ENCODE measurements around the gene CLTA. TPM values are rescaled to one million over a fixed set of nuclear protein-coding genes. Genes with fewer than 3 reads are reported as not detected.

CLTA gene
- 199 and 203 TPM in 2 replicates for total RNA-seq (ENCODE audit: low replicate concordance)

- Histone ChIP-seq H3K27me3 (no peaks in the 10 kb centered on the region), H4K20me1 (ENCODE audit: low read depth) (peaks cover 46% of the 10 kb centered on the region), H3K27ac (peak within 1 kb of the TSS; percentile 59), H3K79me2 (ENCODE audit: low read depth) (peaks cover 50% of the 10 kb centered on the region), H3K36me3 (no peaks in the 10 kb centered on the region), H3F3A (ENCODE audit: low read depth) (peaks cover 20% of the 10 kb centered on the region), H3K9me3 (ENCODE audit: low read depth) (no peaks in the 10 kb centered on the region), H2AFZ (replicated peaks) (peak within 1 kb of the TSS; percentile 69), H3K4me1 (peaks cover 20% of the 10 kb centered on the region), H3K9ac (peak within 1 kb of the TSS; percentile 87), H3K4me3 (peak within 1 kb of the TSS; percentile 78), H3K4me2 (peak within 1 kb of the TSS; percentile 92)
- peaks cover 6% of the 10 kb centered on the region for H3K36me3 Mint-ChIP-seq
- H3K4me3 Mint-ChIP-seq = peak within 1 kb of the TSS; percentile 92
- peak within 1 kb of the TSS; percentile 80 for H3K27ac Mint-ChIP-seq
- TF ChIP-seq EZH2 (IDR thresholded peaks at IDR 0.05) (no peak), CTCF (IDR thresholded peaks at IDR 0.05) (peak; percentile 56)
- no peaks in the 10 kb centered on the region for H3K27me3 Mint-ChIP-seq (ENCODE audit: insufficient read depth, low read depth)
- H3K9me3 Mint-ChIP-seq = no peaks in the 10 kb centered on the region
- H3K4me1 Mint-ChIP-seq = peaks cover 29% of the 10 kb centered on the region
- DNase-seq (ENCODE audit: low spot score) = peak; percentile 98
These were observed at the start of gene CLTA for GRCh38 chr9:36190388-36191289. Gene CLTA (plus strand): TSS chr9:36190921. CDS start chr9:36191057, 136 bp downstream.

GRCh38 chr9:36141288-36141687 is 49.4 kb upstream of the CLTA start:
- H3K27me3 ChIP-seq = peaks cover 28% of the 10 kb centered on the region
- no peak overlapping the region for H2AFZ ChIP-seq (replicated peaks)
- no peaks in the 10 kb centered on the region for H4K20me1 ChIP-seq (ENCODE audit: low read depth)
- peaks cover 11% of the 10 kb centered on the region for H3K9me3 Mint-ChIP-seq
- TF ChIP-seq EZH2 (IDR thresholded peaks at IDR 0.05) (no peak), EZH2phosphoT487 (IDR thresholded peaks at IDR 0.05) (no peak), CTCF (IDR thresholded peaks at IDR 0.05) (peak; percentile 42)
- no peak overlapping the region for H3K4me3 Mint-ChIP-seq
- H3K79me2 ChIP-seq (ENCODE audit: low read depth) = no peaks in the 10 kb centered on the region
- no peaks in the 10 kb centered on the region for H3K9me3 ChIP-seq (ENCODE audit: low read depth)
- H3K36me3 ChIP-seq = no peaks in the 10 kb centered on the region
- peaks cover 15% of the 10 kb centered on the region for H3K4me1 Mint-ChIP-seq
- DNase-seq (ENCODE audit: low spot score) = peak; percentile 56
- H3K4me2 ChIP-seq = no peak overlapping the region
- H3K36me3 Mint-ChIP-seq = peaks cover 5% of the 10 kb centered on the region
- no peak overlapping the region for H3K4me3 ChIP-seq
- peaks cover 9% of the 10 kb centered on the region for H3K4me1 ChIP-seq
- peaks cover 9% of the 10 kb centered on the region for H3F3A ChIP-seq (ENCODE audit: low read depth)
- H3K9ac ChIP-seq = no peak overlapping the region
- peaks cover 27% of the 10 kb centered on the region for H3K27me3 Mint-ChIP-seq (ENCODE audit: insufficient read depth, low read depth)
- H3K27ac ChIP-seq = no peak overlapping the region
- no peak overlapping the region for H3K27ac Mint-ChIP-seq

- H3K27me3 Mint-ChIP-seq (ENCODE audit: insufficient read depth, low read depth) = peaks cover 27% of the 10 kb centered on the region
- H3K36me3 ChIP-seq = no peaks in the 10 kb centered on the region
- H3K4me3 Mint-ChIP-seq = no peak overlapping the region
- no peaks in the 10 kb centered on the region for H3K9me3 ChIP-seq (ENCODE audit: low read depth)
- H3K4me1 Mint-ChIP-seq = peaks cover 15% of the 10 kb centered on the region
- peaks cover 23% of the 10 kb centered on the region for H3K27me3 ChIP-seq
- H2AFZ ChIP-seq (replicated peaks) = no peak overlapping the region
- H3K36me3 Mint-ChIP-seq = peaks cover 7% of the 10 kb centered on the region
- DNase-seq (ENCODE audit: low spot score) = no peak
- H3K4me3 ChIP-seq = no peak overlapping the region
- H3K4me1 ChIP-seq = peaks cover 9% of the 10 kb centered on the region
- TF ChIP-seq EZH2 (IDR thresholded peaks at IDR 0.05) (no peak), CTCF (IDR thresholded peaks at IDR 0.05) (no peak), EZH2phosphoT487 (IDR thresholded peaks at IDR 0.05) (no peak)
- peaks cover 9% of the 10 kb centered on the region for H3F3A ChIP-seq (ENCODE audit: low read depth)
- H3K9ac ChIP-seq = no peak overlapping the region
- no peaks in the 10 kb centered on the region for H3K79me2 ChIP-seq (ENCODE audit: low read depth)
- no peak overlapping the region for H3K4me2 ChIP-seq
- no peaks in the 10 kb centered on the region for H4K20me1 ChIP-seq (ENCODE audit: low read depth)
- H3K9me3 Mint-ChIP-seq = peaks cover 12% of the 10 kb centered on the region
- no peak overlapping the region for H3K27ac ChIP-seq
- no peak overlapping the region for H3K27ac Mint-ChIP-seq
These were observed 49.0 kb upstream of the CLTA start for GRCh38 chr9:36141761-36142160.
